Body of pancreas (tissue), 4 donors: Measurements from ENCODE around the gene TNFRSF18. TPM values are rescaled to one million over a fixed set of nuclear protein-coding genes. Genes with fewer than 3 reads are reported as not detected.
"Not testable (repeated sequence)": the region's sequence is repeated elsewhere in the genome, so short reads cannot be mapped to it uniquely, and the experiment has no call there.

Experiments used
- ATAC-seq: fragments of 150-250 bp; one replicate; pipeline ENCODE4 v1.9.1; 2016
- DNase-seq, 4 donors: peaks; one replicate each; pipeline ENCODE4 v3.0.0-alpha.2; 2019
- H3K27ac ChIP-seq, 4 donors: fragments of 200-600 bp; sonication (generic); 1 replicate in 3 of 4; 2 replicates in 1 of 4; pipeline versions ENCODE4 v1.5.1 to v1.6.1; 2016 to 2019; ENCODE audit warnings: mild to moderate bottlenecking in 1 of 4, mixed read lengths in 1 of 4, moderate library complexity in 1 of 4
- H3K27me3 ChIP-seq, 2 donors: fragments of 200-600 bp; sonication (generic); one replicate each; pipeline ENCODE4 v1.6.0; 2016; ENCODE audit warnings: mild to moderate bottlenecking in 1 of 2
- H3K36me3 ChIP-seq, 2 donors: fragments of 200-600 bp; sonication (generic); replicated peaks in 1 of 2; 2 replicates each; pipeline ENCODE4 v1.5.1; 2016; ENCODE audit warnings: low read depth in 2 of 2; ENCODE audit not compliant: insufficient read depth in 1 of 2
- H3K4me1 ChIP-seq: fragments of 200-600 bp; sonication (generic); one replicate; pipeline ENCODE4 v1.6.0; 2016
- H3K4me3 ChIP-seq, 2 donors: fragments of 200-600 bp; sonication (generic); 1 replicate in 1 of 2; 2 replicates in 1 of 2; pipeline ENCODE4 v1.5.1; 2016 to 2019
- H3K9me3 ChIP-seq, 3 donors: fragments of 200-600 bp; sonication (generic); 1 replicate in 2 of 3; 2 replicates in 1 of 3; pipeline ENCODE4 v1.5.1; 2016
- POLR2A ChIP-seq, 3 donors: fragments of 450-650 bp; IDR thresholded peaks; one replicate each; pipeline ENCODE4 v1.6.1; 2016; ENCODE audit warnings: antibody characterized with exemption in 3 of 3, mild to moderate bottlenecking in 2 of 3
- WGBS, 2 donors: methylation state at CpG; one replicate each; pipeline ENCODE4 v1.1.5; 2017; 5-methylcytosine and 5-hydroxymethylcytosine counted together
- intact Hi-C: fragments of 100-400 bp; cut with DNase I; formaldehyde crosslinking; loops from one replicate; pipeline ENCODE4 v1.15.1; 2023
- total RNA-seq, 2 donors: library from RNA; depleted of rRNA; stranded (reverse); fragments of >200 nt; gene quantifications; one replicate each; pipeline ENCODE4 v1.1.0, GENCODE V29; 2016
- TF ChIP-seq, protein P1 (sequence below), 7 experiments: fragments of 450-650 bp in 4 of 7; fragments of 200-600 bp in 3 of 7; sonication (generic) in 3 of 7; IDR thresholded peaks; one replicate each; pipeline ENCODE4 v1.5.1; 2016 to 2019; ENCODE audit warnings: antibody characterized with exemption in 7 of 7

The TNFRSF18 gene
- total RNA-seq, 2 donors from 2014 or later, result not detected

DNA sequence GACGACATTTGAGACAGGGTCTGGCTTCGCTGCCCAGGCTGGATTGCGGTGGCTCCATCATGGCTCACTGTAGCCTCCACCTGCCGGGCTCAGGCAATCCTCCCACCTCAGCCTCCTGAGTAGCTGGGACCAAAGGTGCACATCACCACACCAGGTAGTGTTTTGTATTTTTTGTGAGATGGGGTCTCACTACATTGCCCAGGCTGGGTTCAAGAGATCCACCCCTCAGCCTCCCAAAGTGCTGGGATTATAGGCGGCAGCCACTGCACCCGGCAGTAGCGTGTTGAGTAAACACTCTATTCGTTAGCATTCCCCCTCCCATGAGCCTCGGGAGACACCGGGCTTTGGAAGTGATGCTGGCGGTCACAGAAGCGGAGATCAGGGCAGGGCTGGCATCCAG is 46.9 kb upstream of the TNFRSF18 start:
- no peak for DNase-seq
- Histone ChIP-seq H3K9me3 (no peaks in the 10 kb centered on the region), H3K4me1 (no peaks in the 10 kb centered on the region), H3K4me3 (no peak overlapping the region), H3K27ac (no peak overlapping the region), H3K36me3 (peaks cover 6% of the 10 kb centered on the region in 2 donors), H3K27me3 (no peaks in the 10 kb centered on the region)
- intact Hi-C loops, result no loop called here
- WGBS, 2 donors, result 83 to 94% methylated on average over 11 to 12 of the region's 12 CpGs
- ATAC-seq, result no peak
- TF ChIP-seq, protein P1, sequence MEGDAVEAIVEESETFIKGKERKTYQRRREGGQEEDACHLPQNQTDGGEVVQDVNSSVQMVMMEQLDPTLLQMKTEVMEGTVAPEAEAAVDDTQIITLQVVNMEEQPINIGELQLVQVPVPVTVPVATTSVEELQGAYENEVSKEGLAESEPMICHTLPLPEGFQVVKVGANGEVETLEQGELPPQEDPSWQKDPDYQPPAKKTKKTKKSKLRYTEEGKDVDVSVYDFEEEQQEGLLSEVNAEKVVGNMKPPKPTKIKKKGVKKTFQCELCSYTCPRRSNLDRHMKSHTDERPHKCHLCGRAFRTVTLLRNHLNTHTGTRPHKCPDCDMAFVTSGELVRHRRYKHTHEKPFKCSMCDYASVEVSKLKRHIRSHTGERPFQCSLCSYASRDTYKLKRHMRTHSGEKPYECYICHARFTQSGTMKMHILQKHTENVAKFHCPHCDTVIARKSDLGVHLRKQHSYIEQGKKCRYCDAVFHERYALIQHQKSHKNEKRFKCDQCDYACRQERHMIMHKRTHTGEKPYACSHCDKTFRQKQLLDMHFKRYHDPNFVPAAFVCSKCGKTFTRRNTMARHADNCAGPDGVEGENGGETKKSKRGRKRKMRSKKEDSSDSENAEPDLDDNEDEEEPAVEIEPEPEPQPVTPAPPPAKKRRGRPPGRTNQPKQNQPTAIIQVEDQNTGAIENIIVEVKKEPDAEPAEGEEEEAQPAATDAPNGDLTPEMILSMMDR (IDR thresholded peaks at IDR 0.05), result no peak
- no peak for TF ChIP-seq POLR2A (IDR thresholded peaks at IDR 0.05)

DNA sequence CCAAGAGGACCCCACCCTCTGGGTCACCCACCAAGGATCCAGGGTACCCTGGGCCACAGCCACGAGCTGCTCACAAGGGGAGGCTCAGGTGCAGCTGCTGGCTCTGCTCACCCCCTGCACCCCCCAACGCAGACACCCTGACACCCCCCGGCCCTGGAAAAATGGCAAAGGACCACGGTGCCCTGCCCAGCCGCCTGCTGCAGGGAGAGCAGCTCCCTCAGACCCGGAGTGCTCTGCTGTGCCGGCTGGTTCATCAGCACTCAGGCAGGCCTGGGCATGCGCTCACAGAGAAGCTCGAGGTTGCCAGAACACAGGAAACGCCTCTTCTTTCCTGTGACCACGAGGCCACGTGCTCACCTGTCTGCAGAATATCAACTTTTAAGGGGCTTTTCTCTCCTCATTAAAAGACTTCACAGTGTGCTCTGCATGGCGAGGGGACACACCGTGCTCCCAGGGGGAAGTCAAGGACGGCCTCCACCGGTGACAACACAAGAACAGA is 44.4 kb upstream of the TNFRSF18 start:
- H3K36me3 ChIP-seq, result peaks cover 6% of the 10 kb centered on the region in 2 donors
- no peaks in the 10 kb centered on the region for H3K9me3 ChIP-seq
- H3K27me3 ChIP-seq, result no peaks in the 10 kb centered on the region
- no peak overlapping the region for H3K27ac ChIP-seq
- intact Hi-C loops, result no loop called here
- H3K4me1 ChIP-seq, result no peaks in the 10 kb centered on the region
- ATAC-seq (no peak), DNase-seq (no peak)
- no peak for TF ChIP-seq POLR2A (IDR thresholded peaks at IDR 0.05)
- TF ChIP-seq, protein P1 (IDR thresholded peaks at IDR 0.05), result no peak
- WGBS, 2 donors, result 74 to 95% methylated on average over 4 to 16 of the region's 16 CpGs
- no peak overlapping the region for H3K4me3 ChIP-seq

DNA sequence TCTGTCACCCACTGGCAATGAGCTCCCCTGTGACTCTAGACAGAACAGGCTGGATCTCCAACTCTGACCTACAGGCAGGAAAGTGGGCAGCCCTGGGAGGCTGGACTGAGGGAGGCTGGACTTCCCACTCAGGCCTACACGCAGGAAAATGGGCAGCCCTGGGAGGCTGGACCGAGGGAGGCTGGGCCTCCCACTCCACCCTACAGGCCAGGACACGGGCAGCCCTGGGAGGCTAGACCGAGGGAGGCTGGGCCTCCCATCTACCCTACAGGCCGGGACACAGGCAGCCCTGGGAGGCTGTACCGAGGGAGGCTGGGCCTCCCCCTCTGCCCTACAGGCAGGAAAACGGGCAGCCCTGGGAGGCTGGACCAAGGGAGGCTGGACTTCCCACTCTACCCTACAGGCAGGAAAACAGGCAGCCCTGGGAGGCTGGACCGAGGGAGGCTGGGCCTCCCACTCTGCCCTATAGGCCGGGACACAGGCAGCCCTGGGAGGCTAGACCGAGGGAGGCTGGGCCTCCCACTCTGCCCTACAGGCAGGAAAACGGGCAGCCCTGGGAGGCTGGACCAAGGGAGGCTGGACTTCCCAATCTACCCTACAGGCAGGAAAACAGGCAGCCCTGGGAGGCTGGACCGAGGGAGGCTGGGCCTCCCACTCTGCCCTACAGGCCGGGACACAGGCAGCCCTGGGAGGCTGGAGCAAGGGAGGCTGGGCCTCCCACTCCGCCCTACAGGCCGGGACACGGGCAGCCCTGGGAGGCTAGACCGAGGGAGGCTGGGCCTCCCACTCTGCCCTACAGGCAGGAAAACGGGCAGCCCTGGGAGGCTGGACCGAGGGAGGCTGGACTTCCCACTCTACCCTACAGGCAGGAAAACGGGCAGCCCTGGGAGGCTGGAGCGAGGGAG is 41.9 kb upstream of the TNFRSF18 start:
- H3K27ac ChIP-seq, intact Hi-C loops, ATAC-seq, H3K27me3 ChIP-seq, H3K9me3 ChIP-seq, DNase-seq, H3K4me3 ChIP-seq, H3K36me3 ChIP-seq, H3K4me1 ChIP-seq: not testable (repeated sequence)
- 80 to 85% methylated on average over 1 to 18 of the region's 21 CpGs for WGBS, 2 donors

DNA sequence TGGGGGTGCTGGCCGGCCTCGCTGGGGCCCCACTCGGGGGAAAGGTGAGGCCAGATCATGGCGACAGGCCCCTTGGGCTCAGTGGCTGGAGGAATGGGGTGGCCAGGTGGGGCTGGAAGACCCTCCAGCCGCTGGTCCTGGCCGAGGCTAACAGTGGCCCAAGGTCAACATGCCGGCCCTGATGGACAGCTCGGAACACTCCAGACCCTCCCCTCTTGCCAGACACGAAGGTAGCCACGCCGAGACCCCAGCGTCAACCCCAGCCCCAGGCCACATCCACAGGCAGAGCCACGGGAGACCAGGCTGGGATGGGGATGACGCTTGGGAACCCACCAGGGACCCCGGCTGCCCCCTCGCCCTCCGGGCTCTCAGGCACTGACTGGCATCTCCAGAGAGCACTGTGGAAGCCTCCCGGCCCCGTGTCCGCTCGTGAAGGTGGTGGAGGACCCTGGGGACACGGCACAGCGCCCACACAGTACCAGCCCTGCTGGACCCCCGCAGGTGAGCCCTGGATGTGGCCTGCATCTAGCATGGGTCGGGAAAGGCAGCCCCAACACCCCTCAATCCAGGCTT is 41.0 kb upstream of the TNFRSF18 start:
- H3K27me3 ChIP-seq, result no peaks in the 10 kb centered on the region
- H3K9me3 ChIP-seq, result no peaks in the 10 kb centered on the region
- intact Hi-C loops, result no loop called here
- 20 to 50% methylated on average over 2 to 25 of the region's 25 CpGs for WGBS, 2 donors
- no peaks in the 10 kb centered on the region for H3K4me1 ChIP-seq
- no peaks in the 10 kb centered on the region for H3K36me3 ChIP-seq
- H3K27ac ChIP-seq, result no peak overlapping the region
- DNase-seq (no peak), ATAC-seq (no peak)
- H3K4me3 ChIP-seq, result no peak overlapping the region
- no peak for TF ChIP-seq POLR2A (IDR thresholded peaks at IDR 0.05)
- TF ChIP-seq, protein P1 (IDR thresholded peaks at IDR 0.05), result no peak

DNA sequence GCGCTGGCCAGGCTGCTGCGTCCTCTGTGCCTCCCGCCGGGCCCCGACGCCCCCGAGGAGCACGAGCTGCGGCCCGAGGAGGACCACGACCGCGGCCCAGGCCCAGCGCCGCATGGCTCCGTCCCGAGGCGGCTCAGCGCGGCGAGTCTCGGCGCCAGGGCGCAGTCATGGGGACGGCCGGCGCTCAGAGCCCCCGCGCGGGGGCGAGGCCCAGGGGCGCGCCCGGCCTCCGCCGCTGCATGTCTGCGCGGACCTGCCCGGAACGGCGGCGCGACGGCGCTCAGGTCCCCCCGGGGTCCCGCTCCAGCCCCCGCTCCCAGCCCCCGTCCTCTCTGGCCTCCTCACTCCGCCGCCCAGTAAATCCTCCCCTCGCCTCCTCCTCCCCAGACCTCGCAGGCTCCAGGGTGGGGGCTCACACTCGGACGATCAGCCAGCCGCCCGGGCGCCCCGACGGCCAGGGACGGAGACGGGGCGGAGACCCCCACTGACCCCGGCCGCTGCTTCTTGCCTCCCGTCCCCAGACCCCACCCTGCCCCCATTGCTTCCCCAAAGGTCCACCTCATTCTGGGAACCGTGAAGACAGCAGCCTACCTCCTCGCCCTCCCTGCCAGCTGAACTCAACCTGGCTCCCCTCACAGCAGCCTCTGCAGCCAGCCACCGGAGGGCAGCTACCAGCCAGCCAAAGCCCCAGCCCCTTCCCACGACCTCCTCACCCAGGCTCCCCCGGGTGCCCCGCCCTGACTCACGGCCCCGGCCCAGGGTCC is 40.4 kb upstream of the TNFRSF18 start, which contains the start of gene C1QTNF12:
Gene C1QTNF12, minus strand, starts transcription at position 146 of the 764 bp plus-strand sequence. Its CDS starts 32 bp downstream, at position 114.
- TF ChIP-seq POLR2A (IDR thresholded peaks at IDR 0.05), result no peak
- TF ChIP-seq, protein P1 (IDR thresholded peaks at IDR 0.05), result no peak
- no peaks in the 10 kb centered on the region for H3K36me3 ChIP-seq
- H3K4me1 ChIP-seq, result no peaks in the 10 kb centered on the region
- no peak for DNase-seq
- no peak within 1 kb of the TSS for H3K27ac ChIP-seq
- H3K4me3 ChIP-seq, result no peak within 1 kb of the TSS
- intact Hi-C loops, result no loop called here
- H3K9me3 ChIP-seq, result no peaks in the 10 kb centered on the region
- 0 to 4% methylated on average over 2 to 64 of the region's 74 CpGs for WGBS, 2 donors
- no peak for ATAC-seq
- H3K27me3 ChIP-seq, result no peaks in the 10 kb centered on the region
